Mammary epithelial cell (primary cell): ENCODE measurements around the gene AQP12B.

Experiments used
- CTCF ChIP-seq, 2 donors: IDR thresholded peaks in 1 of 2; conservative IDR thresholded peaks in 1 of 2; 2 replicates each; pipeline ENCODE4 v1.5.1; 2011 to 2012; ENCODE audit warnings: inconsistent platforms in 2 of 2, low read length in 2 of 2, mild to moderate bottlenecking in 2 of 2, control low read depth in 1 of 2, low read depth in 1 of 2; ENCODE audit not compliant: insufficient read depth in 1 of 2; ENCODE audit errors: extremely low read depth in 1 of 2
- EZH2 ChIP-seq: IDR thresholded peaks from 2 replicates; pipeline ENCODE4 v1.6.1; 2012; ENCODE audit warnings: low read length, inconsistent platforms, borderline replicate concordance

GRCh38 chr2:240647503-240648154 lies 35.1 kb downstream of the AQP12B start:
- TF ChIP-seq CTCF (conservative IDR thresholded peaks at IDR 0.05 in 1 of 2, IDR thresholded peaks at IDR 0.05 in 1 of 2; ENCODE audit: extremely low read depth in 1 of 2, insufficient read depth in 1 of 2, low read depth in 1 of 2, low read length in 2 of 2), result no peak
- TF ChIP-seq EZH2, result no peak
